Right forelimb (tissue), 1 donor: Measurements from ENCODE around the gene EHMT1.

Experiments
- DNase-seq: peaks from one replicate; pipeline ENCODE4 v3.0.0-alpha.2; 2018

The EHMT1 gene

DNA sequence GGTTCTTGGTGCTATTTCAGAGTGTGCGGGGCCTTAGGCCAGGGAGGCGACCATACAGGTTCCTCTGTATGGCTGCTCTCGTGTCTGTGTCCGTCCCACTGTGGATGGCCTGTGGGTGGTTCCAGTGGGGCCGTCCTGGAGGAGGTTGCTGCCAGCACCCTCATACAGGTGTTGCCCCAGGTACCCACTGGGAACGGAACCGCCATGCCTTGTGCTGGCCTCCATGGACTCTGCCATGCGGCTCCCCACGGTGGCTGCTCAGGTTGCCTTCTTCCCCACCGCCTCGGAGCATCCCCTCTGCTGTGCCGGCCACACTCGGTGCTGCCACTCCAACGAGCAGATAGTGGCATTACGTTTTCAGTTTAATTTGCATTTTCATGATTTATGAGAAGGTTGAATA lies 129.5 kb downstream of the EHMT1 start:
- no peak for DNase-seq

DNA sequence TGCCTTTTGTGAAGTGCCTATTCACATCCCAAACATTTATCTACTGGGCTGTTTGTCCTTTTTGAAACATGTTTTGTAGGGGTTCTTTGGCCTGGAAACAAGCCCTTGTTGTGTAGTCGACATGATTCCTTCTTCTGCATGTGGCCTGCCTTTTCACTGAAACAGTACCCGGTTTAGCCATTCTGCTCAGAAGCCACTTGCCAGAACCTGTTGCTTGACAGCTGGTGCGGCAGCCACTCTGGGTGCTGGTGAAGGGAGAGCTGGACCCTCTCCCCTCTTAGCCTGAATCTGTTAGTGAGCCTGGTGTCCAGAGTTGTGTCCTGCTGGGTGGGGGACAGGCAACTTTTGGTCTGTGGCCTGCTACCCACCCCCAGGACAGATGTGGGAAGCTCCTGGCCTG lies 129.9 kb downstream of the EHMT1 start:
- no peak for DNase-seq

- no peak for DNase-seq
Measured at GRCh38 chr9:137749511-137749910, 130.7 kb downstream of the EHMT1 start.

- no peak for DNase-seq
Measured at GRCh38 chr9:137750007-137750406, 131.2 kb downstream of the EHMT1 start.

DNA sequence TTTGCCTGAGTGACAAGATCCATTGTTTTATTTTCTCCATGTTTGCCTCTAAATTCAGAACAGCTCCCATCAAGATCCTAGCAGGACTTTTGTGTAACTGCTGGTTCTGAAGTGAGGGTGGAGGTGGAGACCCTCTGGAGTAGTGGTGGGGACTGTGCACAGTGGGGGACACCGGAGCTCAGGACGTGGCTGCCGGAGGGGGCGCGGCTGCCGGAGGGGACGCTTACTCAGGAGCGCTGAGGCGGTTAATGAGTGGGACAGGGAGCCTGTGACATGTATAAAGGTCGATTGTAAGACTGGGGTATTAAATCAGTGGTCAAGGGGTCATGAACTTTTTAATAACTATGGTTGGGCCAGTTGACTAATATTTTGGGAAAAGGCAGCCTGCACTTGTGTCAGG lies 131.8 kb downstream of the EHMT1 start:
- DNase-seq, result no peak

GRCh38 chr9:137751616-137752015 lies 132.8 kb downstream of the EHMT1 start:
- no peak for DNase-seq

GRCh38 chr9:137752426-137752825 lies 133.6 kb downstream of the EHMT1 start:
- DNase-seq, result no peak

GRCh38 chr9:137753192-137753765 lies 134.5 kb downstream of the EHMT1 start:
- no peak for DNase-seq

DNA sequence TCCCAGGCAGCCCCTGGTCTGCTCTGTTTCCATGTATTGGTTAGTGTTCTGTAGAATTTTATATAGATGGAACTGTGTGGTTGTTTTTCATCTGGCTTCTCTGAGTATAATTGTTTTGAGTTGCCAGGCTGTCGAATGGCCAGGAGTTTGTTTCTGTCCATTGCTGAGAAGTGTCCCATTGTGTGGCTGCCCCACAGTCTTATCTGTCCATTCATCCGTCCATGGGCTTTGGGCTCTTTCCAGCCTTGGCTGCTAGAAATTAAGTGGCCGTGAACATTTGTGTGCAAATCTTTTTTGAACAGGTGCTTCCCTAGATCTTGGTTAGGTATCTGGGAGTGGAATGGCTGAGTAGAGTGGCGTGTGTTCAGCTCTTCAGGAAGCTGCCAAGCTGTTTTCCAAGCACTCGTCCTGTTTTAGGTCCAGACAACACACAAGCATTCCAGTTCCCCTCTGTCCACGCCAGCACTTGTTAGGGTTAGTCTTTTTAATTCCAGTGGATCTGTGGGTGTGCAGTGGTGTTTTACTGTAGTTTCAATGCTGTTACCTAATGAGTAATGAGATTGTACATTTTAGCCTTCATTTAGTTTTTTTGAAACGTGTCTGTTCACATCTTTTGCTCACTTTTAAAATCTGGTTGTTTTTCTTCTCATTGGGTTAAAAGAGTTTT lies 136.6 kb downstream of the EHMT1 start:
- DNase-seq, result no peak

DNA sequence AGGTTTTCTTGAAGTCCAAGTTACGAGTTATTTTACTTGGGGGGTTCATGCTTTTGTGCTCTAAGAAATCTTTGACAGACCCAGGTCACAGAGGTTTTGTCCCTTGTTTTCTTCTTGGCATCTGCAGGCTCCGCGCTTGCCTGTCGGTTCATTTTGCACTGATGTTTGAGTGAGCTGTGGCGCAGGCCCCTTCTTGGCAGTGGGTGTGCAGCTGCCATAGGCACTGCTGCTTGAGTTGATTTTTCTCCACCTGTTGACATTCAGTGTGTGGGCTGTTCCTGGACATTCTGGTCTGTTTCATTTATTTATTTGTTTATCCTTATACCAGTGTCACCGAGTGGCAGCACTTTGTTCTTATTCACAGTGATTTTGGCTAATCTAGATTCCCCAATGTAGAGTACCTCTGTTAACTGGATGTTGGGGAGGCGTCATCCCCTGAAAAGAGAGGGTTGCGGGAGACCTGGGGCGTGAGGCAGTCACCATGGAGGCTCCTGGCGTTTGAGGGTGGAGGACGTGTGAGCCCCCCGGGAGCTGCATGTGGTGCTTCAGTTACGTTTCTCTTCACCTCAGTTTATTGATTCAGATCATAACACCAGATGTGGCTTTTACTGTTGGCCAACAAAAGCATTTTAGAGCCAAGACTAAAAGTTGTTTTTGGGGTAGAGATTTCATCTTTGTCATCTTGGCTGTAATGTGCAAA lies 137.4 kb downstream of the EHMT1 start:
- DNase-seq, result no peak

DNA sequence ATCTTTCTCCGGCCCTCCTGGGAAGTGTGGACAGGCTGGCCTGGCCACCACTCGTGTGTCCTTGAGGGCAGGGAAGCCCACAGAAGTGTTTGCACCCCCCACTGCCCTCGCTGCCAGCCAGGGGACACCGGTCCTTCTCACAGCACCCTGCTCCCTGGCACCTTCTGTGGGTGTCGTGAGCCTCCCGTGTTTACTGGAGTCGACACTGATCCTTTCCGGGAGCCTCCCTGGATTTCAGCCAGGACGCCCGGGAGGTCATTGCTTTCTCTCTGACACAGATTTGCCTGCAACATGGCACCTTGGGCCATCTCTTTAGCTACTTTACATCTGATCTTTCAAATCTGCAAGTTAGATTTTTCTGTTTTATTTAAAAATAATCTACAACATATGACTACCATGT lies 138.3 kb downstream of the EHMT1 start:
- DNase-seq, result no peak

- no peak for DNase-seq
Measured at GRCh38 chr9:137757613-137758029, 138.8 kb downstream of the EHMT1 start.

DNA sequence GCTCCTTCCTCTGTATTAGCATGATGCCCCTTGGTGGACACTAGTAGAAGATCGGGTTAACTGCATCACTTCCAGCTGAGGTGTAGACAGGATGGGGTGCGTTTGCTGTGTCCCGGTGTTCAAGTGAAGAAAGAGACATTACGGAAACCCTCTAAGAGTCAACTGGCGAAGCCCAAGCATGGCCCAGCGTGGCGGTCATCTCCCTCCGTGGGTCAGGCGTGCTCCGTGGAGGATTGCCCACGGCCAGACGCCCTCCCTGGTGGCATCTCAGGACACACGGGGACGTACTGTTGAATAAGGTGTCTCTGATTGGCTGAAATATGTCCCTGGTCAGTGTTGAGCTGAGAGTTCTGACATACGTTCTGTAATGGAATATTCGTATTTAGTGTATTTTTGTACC lies 139.3 kb downstream of the EHMT1 start:
- DNase-seq, result no peak

- no peak for DNase-seq
Measured at GRCh38 chr9:137759117-137759516, 140.3 kb downstream of the EHMT1 start.

- DNase-seq, result no peak
Measured at GRCh38 chr9:137759649-137760321, 141.0 kb downstream of the EHMT1 start.

GRCh38 chr9:137760426-137760825 lies 141.6 kb downstream of the EHMT1 start:
- DNase-seq, result no peak

GRCh38 chr9:137761032-137761431 lies 142.2 kb downstream of the EHMT1 start:
- no peak for DNase-seq

DNA sequence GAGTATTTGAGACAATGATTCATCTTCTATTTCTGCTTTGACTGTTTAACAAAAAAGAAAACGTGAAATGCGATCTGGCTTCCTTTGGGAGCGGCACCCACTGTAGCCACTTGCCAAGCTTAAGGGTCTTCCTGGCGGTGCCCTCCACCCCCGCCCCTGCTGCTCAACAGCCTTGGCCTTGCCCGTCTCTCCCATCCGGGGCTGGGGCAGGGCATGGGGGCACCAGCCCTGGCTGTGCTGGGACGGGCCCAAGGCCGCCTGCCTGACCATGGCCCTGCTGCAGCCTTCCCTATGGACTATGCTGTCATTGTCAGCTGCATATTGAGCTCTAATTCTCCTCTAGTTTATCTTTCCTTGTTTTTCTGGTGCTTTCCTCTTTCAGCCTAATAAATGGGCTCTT lies 143.0 kb downstream of the EHMT1 start:
- no peak for DNase-seq

DNA sequence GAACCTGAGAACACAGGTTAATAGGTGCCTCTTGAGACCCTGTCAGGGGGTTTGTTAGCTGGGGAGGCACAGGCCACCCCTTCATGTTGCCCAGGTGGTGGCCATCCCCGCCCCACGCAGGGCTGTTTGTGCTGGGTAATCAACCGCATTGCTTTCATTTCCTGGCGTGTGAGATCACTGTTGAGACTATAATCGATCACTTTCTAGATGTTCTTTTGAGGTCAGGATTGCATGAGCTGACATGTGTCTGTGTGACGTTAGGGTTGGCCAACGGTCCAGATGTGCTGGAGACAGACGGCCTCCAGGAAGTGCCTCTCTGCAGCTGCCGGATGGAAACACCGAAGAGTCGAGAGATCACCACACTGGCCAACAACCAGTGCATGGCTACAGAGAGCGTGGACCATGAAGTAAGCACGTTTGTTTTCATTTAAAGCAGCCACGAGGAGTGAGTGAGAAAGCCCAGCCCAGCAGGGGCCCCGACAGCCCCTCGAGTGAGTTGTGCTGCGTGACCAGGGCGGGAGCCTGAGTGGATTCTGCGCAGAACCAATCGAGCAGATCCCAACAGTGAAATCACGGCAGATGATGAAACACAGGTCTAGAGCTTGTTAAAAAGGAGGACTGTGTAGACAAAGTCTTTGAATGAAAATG lies 143.7 kb downstream of the EHMT1 start:
- DNase-seq, result no peak

DNA sequence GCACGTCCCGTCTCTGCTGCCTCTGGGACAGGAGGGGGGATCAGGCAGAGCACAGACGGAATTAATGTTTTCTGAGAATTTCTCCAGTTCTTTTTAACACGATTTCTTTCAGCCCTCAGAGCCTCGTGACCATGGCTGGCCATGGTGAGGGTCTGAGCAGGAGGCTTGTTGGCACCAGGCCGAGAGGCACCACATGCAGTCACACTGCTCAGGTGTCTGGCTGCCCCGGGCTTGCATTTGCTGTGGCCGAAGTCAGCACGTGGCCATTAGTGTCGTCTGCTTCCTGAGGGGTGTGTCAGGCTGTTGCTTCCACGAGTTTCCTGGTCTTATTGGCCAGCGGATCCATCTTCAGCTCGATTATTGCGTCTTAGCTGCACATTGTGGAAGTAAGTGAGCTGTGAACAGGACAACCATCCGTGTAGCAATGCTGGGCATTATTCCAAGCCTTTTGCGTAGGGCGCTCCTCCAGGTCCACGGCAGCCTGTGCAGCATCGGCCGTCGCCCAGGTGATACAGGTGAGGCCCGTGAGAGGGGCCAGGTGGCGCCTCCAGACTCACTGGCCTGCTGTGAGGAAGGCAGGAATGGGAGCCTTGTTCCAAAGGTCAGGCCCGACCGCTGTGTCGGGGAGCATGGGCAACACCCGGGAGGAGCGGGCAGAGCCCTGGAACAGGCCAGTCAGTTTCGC lies 144.6 kb downstream of the EHMT1 start:
- DNase-seq, result no peak

- no peak for DNase-seq
Measured at GRCh38 chr9:137764171-137764671, 145.4 kb downstream of the EHMT1 start.

- DNase-seq, result no peak
Measured at GRCh38 chr9:137764981-137765380, 146.2 kb downstream of the EHMT1 start.

GRCh38 chr9:137765536-137765935 lies 146.7 kb downstream of the EHMT1 start:
- DNase-seq, result no peak
